ENCODE data around the gene KCNQ1.

The KCNQ1 gene

DNA sequence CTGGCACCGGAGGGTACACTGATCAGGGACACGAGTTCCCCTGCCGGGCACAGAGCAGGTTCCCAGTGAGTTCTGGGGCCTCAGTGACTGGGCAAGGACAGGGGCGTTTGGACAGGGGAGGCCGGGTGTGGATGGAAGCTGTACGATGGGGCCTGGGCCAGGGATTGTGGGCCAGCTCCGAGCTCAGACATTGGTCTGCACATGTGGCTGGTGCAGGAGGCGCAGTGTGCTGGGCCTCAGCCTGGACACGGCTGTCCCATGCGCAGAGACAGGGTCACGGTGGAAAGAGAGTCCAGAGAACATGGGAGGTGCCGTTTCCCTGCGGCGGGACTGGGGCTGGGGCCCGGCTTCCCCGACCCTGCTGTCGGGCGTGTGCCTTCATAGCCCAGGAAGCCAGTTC, 380.0 kb downstream of the KCNQ1 start:
- TF ChIP-seq GATA2 (IDR thresholded peaks at IDR 0.05; ENCODE audit: low read depth, low read length) (no peak), GATA3 (IDR thresholded peaks at IDR 0.05; ENCODE audit: low read depth, low read length) (no peak)

DNA sequence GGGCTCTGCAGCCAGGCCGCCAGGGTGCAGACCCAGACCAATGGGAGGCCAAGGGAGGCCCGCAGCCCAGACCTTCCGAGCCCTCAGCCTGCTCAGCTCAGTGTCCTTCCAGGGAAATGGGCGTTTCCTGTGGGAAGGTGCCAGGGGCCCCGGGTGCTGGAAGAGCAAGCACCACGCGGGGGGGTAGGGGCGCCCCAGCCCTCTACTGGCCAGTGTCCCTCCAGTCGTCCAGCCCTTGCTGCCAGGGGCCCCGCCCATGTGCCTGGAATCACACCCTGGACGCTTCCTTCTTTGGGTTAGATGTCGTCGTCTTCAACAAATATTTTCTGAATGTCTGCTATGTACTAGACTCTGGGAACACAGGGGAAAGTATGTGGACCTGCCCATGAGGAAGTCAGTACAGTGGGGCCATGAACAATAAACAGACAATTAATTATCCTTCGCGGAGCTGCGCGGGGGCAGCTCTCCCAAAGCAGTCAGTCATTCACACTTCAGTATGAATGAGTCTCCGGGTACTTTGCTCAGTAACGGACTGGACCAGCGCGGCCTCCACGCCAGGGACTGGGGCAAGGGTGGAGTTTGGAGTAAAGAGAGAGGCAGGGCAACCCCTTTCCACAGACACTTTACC, 380.6 kb downstream of the KCNQ1 start:
- TF ChIP-seq GATA3 (IDR thresholded peaks at IDR 0.05; ENCODE audit: low read depth, low read length) = no peak
- TF ChIP-seq GATA2 (IDR thresholded peaks at IDR 0.05; ENCODE audit: low read depth, low read length) = no peak

DNA sequence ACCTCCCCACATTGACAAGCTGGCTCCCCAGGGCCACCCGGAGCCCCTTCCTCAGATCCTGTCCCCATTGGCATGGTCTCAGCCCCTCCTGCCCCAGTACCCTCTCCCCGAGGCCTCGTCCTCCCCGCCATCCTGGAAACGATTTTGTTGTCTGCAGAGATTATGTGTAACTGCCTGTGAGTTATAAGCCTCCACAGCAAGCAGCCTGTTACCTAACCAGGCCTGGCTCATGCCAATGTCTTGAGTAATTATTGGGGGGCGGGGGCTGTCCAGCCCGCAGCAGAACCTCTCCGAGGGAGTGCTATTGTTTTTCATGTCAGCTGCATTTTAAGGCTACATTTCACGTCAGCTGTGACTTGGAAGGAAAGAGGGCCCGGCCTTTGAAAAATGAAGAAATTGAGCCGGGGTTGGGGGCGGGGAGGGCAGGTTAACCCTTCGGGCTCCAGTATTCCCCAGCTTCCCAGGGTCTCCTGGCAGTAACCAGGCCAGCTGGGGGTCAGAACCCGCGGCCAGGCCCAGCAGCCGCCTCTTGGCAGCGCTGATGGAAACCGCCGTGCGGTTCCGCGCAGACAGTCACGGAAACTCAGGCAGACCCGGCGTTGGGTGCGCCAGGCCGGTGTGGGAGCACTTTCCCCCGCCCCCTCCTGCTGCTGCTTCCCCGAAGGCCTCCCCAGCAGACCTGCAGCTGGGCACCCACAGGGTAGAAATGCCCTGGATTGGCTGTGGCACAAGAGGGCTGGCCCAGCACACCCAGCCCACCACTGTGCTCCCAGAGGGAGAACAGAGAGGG, 381.3 kb downstream of the KCNQ1 start:
- no peak for TF ChIP-seq GATA2 (IDR thresholded peaks at IDR 0.05; ENCODE audit: low read depth, low read length)

DNA sequence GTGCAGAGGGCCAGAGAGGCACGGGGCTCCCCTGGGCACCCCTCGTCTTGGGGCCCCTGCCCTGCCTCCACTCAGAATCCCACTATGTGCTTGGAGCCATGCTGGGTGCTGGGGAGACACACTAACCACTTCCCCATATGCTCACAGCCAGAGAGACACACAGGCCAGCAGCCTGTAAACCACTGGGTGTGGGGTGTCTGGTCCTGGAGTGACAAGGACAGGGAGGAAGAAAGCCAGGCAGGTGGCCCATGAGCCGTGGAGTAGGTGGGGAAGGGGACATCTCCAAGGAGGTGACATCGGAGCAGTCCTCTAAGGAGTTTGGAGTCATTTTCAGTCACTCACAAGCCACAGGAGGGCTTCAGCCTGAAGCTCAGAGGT, 381.9 kb downstream of the KCNQ1 start:
- TF ChIP-seq GATA2 (IDR thresholded peaks at IDR 0.05; ENCODE audit: low read depth, low read length) (no peak), GATA3 (IDR thresholded peaks at IDR 0.05; ENCODE audit: low read depth, low read length) (no peak)

DNA sequence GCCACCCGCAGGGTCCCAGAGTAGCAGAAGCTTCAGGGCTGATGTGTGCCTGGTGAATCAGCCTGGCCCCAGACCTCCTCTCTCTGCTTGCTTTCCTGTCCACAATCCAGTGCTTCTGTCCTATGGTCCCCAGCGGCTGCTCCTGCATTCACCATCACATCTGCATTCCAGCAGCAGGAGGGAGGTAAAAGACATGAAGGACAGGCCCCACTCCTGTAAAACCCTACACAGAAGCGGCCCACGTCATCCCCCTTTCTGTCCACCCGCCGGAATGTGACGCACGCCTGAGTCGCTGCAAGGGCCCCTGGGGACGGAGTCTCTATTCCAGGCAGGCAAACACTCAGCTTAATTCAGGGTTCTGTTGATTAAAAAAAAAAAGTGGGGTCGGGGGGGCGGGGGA, 382.4 kb downstream of the KCNQ1 start:
- TF ChIP-seq GATA2 (IDR thresholded peaks at IDR 0.05; ENCODE audit: low read depth, low read length) (no peak), GATA3 (IDR thresholded peaks at IDR 0.05; ENCODE audit: low read depth, low read length) (no peak)

DNA sequence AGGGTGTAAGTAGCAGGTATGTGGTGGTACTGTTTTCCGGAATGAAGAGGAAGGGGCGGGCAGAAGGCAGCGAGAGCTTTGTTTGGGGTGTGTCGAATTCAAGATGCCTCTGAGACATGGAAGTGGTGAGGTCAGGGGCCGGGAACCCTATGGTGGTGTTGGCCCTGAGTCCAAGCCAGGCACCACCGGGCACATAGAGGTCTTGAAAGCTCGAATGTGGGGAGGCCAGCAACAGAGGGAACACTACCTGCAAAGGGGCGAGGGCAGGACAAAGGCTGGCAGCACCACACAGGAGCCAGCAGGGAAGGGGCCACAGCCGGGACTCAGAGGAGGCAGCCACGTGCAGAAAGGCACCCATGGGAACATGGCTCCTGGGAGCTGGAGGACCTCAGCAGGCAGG, 383.0 kb downstream of the KCNQ1 start:
- no peak for TF ChIP-seq GATA2 (IDR thresholded peaks at IDR 0.05; ENCODE audit: low read depth, low read length)
- no peak for TF ChIP-seq GATA3 (IDR thresholded peaks at IDR 0.05; ENCODE audit: low read depth, low read length)

DNA sequence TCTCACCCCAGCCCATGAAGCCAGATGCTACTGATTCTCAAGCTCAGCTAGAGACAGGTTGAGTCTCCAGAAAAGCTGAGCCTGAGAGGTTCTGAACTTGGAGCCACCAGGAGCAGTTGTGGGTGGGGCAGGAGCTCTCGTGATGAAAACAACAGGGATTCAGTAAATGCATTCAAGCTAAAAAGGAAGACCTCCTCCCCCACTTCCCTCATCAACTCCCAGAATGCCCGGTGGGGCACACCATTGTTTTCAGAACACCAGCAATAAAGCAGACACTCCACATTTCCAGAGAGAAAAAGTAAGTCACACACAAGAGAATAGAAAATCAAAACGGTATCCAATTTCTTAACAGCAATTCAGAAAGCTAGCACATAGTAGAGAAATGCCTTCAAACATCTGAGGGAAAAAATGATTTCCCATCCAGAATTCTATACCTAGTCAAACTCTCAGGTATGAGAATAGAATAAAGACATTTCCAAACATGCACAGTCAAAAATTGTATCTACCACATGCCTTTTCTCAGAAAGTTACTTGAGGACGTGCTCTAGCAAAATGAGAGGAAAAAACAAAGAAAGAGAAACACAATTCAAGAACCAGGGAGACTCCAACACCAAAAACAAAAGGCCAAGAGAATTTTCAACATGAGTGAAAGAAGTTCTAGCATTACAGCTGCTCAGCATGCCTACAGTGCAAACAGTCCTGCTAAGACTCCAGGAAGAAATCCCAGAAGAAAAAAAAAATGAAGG, 383.9 kb downstream of the KCNQ1 start:
- TF ChIP-seq GATA2 (IDR thresholded peaks at IDR 0.05; ENCODE audit: low read depth, low read length) (no peak), GATA3 (IDR thresholded peaks at IDR 0.05; ENCODE audit: low read depth, low read length) (no peak)

DNA sequence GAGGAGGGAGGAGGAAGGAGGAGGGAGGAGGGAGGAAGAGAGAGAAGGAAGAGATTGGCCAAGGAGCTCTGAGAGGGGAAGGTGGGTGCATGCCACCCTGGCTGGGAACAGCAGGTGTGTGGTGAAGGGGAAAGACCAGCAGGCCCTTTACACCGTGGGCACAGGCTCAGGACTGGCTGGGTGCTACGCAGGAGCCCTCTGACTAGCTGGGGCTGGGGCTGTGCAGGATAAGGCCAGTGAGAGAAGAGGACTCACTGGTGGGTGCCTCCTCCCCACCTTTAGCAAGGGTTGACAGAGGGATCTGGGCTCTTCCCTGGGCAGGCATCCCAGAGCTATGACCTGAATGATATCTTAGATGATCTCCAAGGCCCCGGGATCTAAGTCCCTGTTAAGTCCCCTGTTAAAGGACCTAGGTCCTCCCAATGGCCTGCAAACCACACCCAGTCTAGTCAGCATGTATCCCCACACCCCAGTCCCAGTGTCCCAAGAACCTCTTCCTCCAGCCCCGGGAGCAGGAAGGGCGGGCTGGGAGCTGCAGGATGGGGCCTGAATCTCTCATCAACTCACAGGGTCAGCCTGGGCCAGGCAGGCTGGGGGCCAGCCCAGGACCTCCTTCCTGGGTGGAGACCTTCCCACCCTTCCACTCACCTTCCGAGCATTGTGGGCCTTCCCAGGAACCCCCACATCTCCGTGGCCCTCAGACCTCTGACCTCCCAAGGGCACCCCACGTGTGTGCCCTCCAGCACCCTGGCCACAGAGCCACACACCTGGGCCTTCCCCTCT, 385.4 kb downstream of the KCNQ1 start:
- TF ChIP-seq GATA2 (IDR thresholded peaks at IDR 0.05; ENCODE audit: low read depth, low read length) (no peak), GATA3 (IDR thresholded peaks at IDR 0.05; ENCODE audit: low read depth, low read length) (no peak)

DNA sequence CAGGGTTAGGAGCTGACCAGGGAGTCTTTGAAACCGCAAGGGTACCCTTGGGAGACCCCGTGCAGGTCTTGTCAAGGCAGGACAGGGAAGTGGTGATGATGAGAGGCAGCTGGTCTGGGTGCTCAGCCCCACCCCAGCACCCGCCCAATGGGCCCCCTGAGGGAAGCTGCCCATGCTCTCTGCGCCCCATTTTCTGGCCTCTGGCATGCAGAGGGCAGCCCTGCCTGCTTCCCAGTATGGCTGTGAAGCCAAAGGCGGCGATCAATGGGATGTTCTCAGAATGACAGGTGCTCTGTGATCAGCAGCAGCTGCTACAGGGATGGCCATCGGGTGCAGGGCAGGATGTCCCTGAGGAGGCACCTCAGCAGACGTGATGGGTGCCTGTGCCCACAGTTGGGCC, 386.1 kb downstream of the KCNQ1 start:
- TF ChIP-seq GATA2 (IDR thresholded peaks at IDR 0.05; ENCODE audit: low read depth, low read length) (no peak), GATA3 (IDR thresholded peaks at IDR 0.05; ENCODE audit: low read depth, low read length) (no peak)

DNA sequence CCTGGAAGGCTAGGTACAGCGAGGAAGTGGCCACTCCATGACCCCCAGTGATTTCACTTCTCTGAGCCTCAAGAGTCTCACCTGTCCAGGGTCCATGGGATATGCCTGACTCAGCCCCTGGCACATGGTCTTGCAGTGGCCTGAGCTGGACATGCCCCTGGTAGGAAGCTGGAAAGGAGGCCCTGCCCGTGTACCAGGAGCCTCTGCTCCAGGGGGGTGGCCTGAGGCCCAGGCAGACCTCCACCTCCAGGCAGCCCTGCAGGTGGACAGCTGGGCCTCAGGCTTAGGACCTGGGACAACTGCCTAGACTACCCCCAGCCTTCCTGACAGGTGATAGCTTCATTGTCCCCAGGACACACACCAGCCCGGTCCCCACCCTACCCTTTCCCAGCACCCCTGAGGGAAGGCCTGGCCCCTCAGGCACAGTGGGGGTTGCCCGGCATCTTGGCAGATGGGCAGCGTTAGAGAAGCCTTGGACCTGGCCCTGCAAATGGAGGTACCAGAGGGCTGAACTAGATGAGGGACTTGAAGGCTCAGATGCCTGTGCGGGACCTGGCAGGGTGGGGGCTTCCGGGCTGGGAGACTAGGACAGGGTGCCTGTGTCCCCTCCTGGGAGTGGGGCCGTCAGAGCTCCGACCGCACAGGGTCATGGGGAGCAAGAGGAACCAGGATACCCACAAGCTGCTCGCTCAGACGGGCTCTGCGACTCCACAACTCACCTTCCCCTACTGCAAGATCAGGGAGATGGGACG, 387.1 kb downstream of the KCNQ1 start:
- TF ChIP-seq GATA2 (IDR thresholded peaks at IDR 0.05; ENCODE audit: low read depth, low read length) (no peak), GATA3 (IDR thresholded peaks at IDR 0.05; ENCODE audit: low read depth, low read length) (no peak)

DNA sequence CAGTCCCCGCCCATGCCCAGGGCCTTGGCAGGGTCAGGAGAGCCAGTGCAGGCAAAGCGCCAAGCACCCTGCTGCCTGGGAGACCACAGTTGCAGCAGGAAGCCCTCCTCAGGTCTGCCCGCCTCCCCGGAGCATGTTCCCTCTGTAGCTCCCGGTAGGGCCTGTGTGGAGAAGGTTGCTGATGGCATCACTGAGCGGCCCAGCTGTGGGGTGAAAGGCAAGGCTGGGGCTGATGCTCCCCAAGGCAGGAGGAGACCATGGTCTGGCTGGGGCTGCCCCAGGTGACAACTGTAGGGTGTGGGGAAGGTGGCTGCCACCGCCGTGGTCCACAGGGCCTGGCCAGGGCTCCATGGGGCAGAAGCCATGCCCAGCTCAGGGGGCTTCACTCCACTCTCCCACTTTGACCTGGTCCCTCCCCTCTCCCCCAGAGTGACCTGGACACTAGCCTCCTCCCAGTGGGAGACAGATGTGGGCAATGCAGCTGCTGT, 387.8 kb downstream of the KCNQ1 start:
- TF ChIP-seq GATA3 (IDR thresholded peaks at IDR 0.05; ENCODE audit: low read depth, low read length) (no peak), GATA2 (IDR thresholded peaks at IDR 0.05; ENCODE audit: low read depth, low read length) (no peak)

DNA sequence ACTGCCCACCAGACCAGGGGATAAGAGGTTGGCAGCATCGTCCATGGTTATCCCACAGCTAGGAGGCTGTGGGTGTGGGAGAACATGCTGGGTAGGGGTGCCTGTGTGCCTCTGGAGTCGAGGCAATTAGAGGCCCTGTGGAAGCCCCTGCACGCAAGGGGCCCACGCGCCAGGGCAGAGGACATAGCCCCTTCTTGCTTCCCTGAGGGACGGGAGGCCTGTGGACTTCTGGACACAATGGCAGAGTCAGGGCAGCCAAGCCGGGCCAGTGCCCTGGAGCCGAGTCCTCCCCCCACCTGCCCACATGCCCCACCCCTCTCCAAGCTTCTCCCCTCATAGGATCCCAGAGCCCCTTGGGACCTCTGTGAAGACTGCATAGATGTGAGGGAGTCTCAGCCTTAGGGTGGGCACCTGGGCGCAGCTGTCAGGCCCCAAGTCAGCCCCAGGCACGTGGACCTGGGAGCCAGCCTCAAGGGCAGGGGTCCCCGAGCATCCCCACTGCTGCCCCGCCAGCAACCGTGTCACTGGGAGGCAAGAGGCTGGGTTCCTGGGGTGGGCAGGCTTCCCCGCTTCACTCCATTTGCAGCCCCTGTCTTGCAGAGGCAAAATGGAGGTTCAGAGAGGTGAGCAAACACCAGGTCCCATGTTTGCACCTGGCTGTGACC, 388.4 kb downstream of the KCNQ1 start:
- TF ChIP-seq GATA2 (IDR thresholded peaks at IDR 0.05; ENCODE audit: low read depth, low read length) (no peak), GATA3 (IDR thresholded peaks at IDR 0.05; ENCODE audit: low read depth, low read length) (no peak)
